IMR-90 (cell line): Measurements from ENCODE around the gene CDH23. TPM values are rescaled to one million over a fixed set of nuclear protein-coding genes. Genes with fewer than 3 reads are reported as not detected.

Experiments used
- ATAC-seq: fragments of 200-7000 bp; cut with Tn5 transposase; 2 replicates; pipeline ENCODE4 v1.9.1; 2020; ENCODE audit warnings: low read depth, mild to moderate bottlenecking, moderate library complexity
- BruUV-seq: library from RNA; stranded (reverse); fragments of 400-500 nt; replicated peaks from 2 replicates; lab custom pipeline; 2021; lab: Mats Ljungman, UMichigan
- CTCF ChIA-PET: fragments of 300-600 bp; formaldehyde crosslinking; extraction: SDS; loops from one replicate; lab custom pipeline; 2021; ENCODE audit warnings: antibody characterized with exemption; lab: Yijun Ruan, JAX
- POLR2A ChIA-PET: fragments of 300-600 bp; sonication (Branson Sonifier 250); formaldehyde crosslinking; loops from one replicate; lab custom pipeline; 2022; ENCODE audit warnings: antibody characterized with exemption; ENCODE audit not compliant: unreplicated experiment; lab: Charles Lee
- DNase-seq: peaks from one replicate; pipeline ENCODE4 v3.0.0; 2013
- H2AFZ ChIP-seq: replicated peaks from 2 replicates; pipeline ENCODE3; 2013; ENCODE audit warnings: low read length, mild to moderate bottlenecking; ENCODE audit not compliant: poor library complexity
- H2AK5ac ChIP-seq: 2 replicates; pipeline ENCODE4 v1.6.1; 2013; ENCODE audit warnings: low read depth, low read length, inconsistent platforms
- H2AK9ac ChIP-seq: replicated peaks from 2 replicates; pipeline ENCODE3; 2013; ENCODE audit warnings: mild to moderate bottlenecking, low read depth, low read length, moderate library complexity; ENCODE audit not compliant: poor library complexity
- H2BK120ac ChIP-seq: 2 replicates; pipeline ENCODE4 v1.6.1; 2013; ENCODE audit warnings: low read depth, low read length, inconsistent platforms
- H2BK15ac ChIP-seq: 3 replicates; pipeline ENCODE4 v1.6.1; 2013; ENCODE audit warnings: low read depth, low read length, inconsistent platforms
- H2BK20ac ChIP-seq: 2 replicates; pipeline ENCODE4 v1.6.1; 2013; ENCODE audit warnings: low read depth, mild to moderate bottlenecking, inconsistent platforms, low read length, moderate library complexity
- H2BK5ac ChIP-seq: 2 replicates; pipeline ENCODE4 v1.6.1; 2013; ENCODE audit warnings: mild to moderate bottlenecking, low read depth, low read length, inconsistent platforms; ENCODE audit not compliant: poor library complexity, severe bottlenecking
- H3K14ac ChIP-seq: replicated peaks from 2 replicates; pipeline ENCODE4 v1.6.1; 2013; ENCODE audit warnings: low read depth, low read length, inconsistent platforms
- H3K18ac ChIP-seq: 2 replicates; pipeline ENCODE4 v1.6.1; 2013; ENCODE audit warnings: low read depth, low read length, control low read depth
- H3K23ac ChIP-seq: 2 replicates; pipeline ENCODE4 v1.6.1; 2013; ENCODE audit warnings: low read depth, low read length, inconsistent platforms
- H3K27ac ChIP-seq: 2 replicates; pipeline ENCODE4 v1.5.1; 2013; ENCODE audit warnings: mild to moderate bottlenecking, control low read depth, low read length; ENCODE audit not compliant: insufficient read depth
- H3K27me3 ChIP-seq: 2 replicates; pipeline ENCODE4 v1.6.1; 2013; ENCODE audit warnings: low read length; ENCODE audit not compliant: control insufficient read depth, insufficient read depth
- H3K36me3 ChIP-seq: 2 replicates; pipeline ENCODE4 v1.6.1; 2013; ENCODE audit warnings: low read length, mixed read lengths; ENCODE audit not compliant: control insufficient read depth, insufficient read depth
- H3K4ac ChIP-seq: 2 replicates; pipeline ENCODE4 v1.6.1; 2013; ENCODE audit warnings: low read depth, low read length, inconsistent platforms
- H3K4me1 ChIP-seq: 2 replicates; pipeline ENCODE4 v1.6.1; 2013; ENCODE audit warnings: low read length, mixed read lengths; ENCODE audit not compliant: control insufficient read depth, insufficient read depth
- H3K4me2 ChIP-seq: 2 replicates; pipeline ENCODE4 v1.6.1; 2013; ENCODE audit warnings: low read depth, mild to moderate bottlenecking, control low read depth, low read length, moderate library complexity
- H3K4me3 ChIP-seq: 2 replicates; pipeline ENCODE4 v1.5.1; 2013; ENCODE audit warnings: low read depth, mild to moderate bottlenecking, control low read depth, low read length, moderate library complexity; ENCODE audit not compliant: insufficient read depth
- H3K56ac ChIP-seq: 2 replicates; pipeline ENCODE4 v1.6.1; 2013; ENCODE audit warnings: low read length, inconsistent platforms; ENCODE audit not compliant: insufficient read depth; ENCODE audit errors: extremely low read depth
- H3K79me1 ChIP-seq, 2 experiments: 2 replicates each; pipeline ENCODE4 v1.6.1; 2013; ENCODE audit warnings: low read length in 2 of 2, inconsistent platforms in 1 of 2, low read depth in 1 of 2
- H3K9ac ChIP-seq: 2 replicates; pipeline ENCODE4 v1.6.1; 2013; ENCODE audit warnings: low read depth, low read length, control low read depth
- H3K9me1 ChIP-seq: 2 replicates; pipeline ENCODE4 v1.6.1; 2013; ENCODE audit warnings: low read length, inconsistent platforms; ENCODE audit not compliant: insufficient read depth
- H3K9me3 ChIP-seq: 2 replicates; pipeline ENCODE4 v1.6.1; 2013; ENCODE audit warnings: low read length; ENCODE audit not compliant: control insufficient read depth, insufficient read depth
- H4K20me1 ChIP-seq: 2 replicates; pipeline ENCODE4 v1.6.1; 2013; ENCODE audit warnings: low read length, inconsistent platforms; ENCODE audit not compliant: insufficient read depth
- H4K5ac ChIP-seq: 2 replicates; pipeline ENCODE4 v1.6.1; 2013; ENCODE audit warnings: mild to moderate bottlenecking, low read depth, low read length, control low read depth
- H4K8ac ChIP-seq, 2 experiments: 2 replicates each; pipeline ENCODE4 v1.6.1; 2013; ENCODE audit warnings: low read depth in 2 of 2, low read length in 2 of 2, control low read depth in 1 of 2, inconsistent platforms in 1 of 2
- H4K91ac ChIP-seq: 2 replicates; pipeline ENCODE4 v1.6.1; 2013; ENCODE audit warnings: low read depth, low read length, inconsistent platforms; ENCODE audit not compliant: insufficient read depth
- BHLHE40 ChIP-seq: fragments of 150-350 bp; IDR thresholded peaks from 2 replicates; pipeline ENCODE4 v1.6.1; 2016; ENCODE audit warnings: mild to moderate bottlenecking, low read depth, low read length
- CHD1 ChIP-seq: IDR thresholded peaks from 2 replicates; pipeline ENCODE4 v1.6.1; 2012; ENCODE audit warnings: low read depth, low read length, improper control_type of control experiment
- ELK1 ChIP-seq: fragments of 150-350 bp; IDR thresholded peaks from 2 replicates; pipeline ENCODE4 v1.6.1; 2016; ENCODE audit warnings: low read depth, mild to moderate bottlenecking, low read length, moderate library complexity, borderline replicate concordance
- MAFK ChIP-seq: IDR thresholded peaks from 2 replicates; pipeline ENCODE4 v1.6.1; 2012; ENCODE audit warnings: low read depth, low read length, improper control_type of control experiment
- MAZ ChIP-seq: IDR thresholded peaks from 2 replicates; pipeline ENCODE4 v1.6.1; 2012; ENCODE audit warnings: low read depth, mild to moderate bottlenecking, low read length, improper control_type of control experiment, moderate library complexity, borderline replicate concordance
- MXI1 ChIP-seq: IDR thresholded peaks from 2 replicates; pipeline ENCODE4 v1.6.1; 2012; ENCODE audit warnings: low read depth, mild to moderate bottlenecking, low read length, moderate library complexity, borderline replicate concordance
- NFE2L2 ChIP-seq: fragments of 150-350 bp; IDR thresholded peaks from 2 replicates; pipeline ENCODE4 v1.6.1; 2016; ENCODE audit warnings: low read depth, mild to moderate bottlenecking, low read length
- RCOR1 ChIP-seq: IDR thresholded peaks from 2 replicates; pipeline ENCODE4 v1.6.1; 2012; ENCODE audit warnings: mild to moderate bottlenecking, low read length, improper control_type of control experiment; ENCODE audit not compliant: insufficient replicate concordance
- SMC3 ChIP-seq: fragments of 150-350 bp; IDR thresholded peaks from 2 replicates; pipeline ENCODE4 v1.6.1; 2016; ENCODE audit warnings: low read depth, mild to moderate bottlenecking, antibody characterized with exemption, low read length, moderate library complexity
- WGBS, 2 experiments: methylation state at CpG; one replicate each; pipeline versions ENCODE4 v1.1.5 to v1.1.7; 2013; ENCODE audit warnings: missing lambda C conversion rate in 2 of 2; ENCODE audit not compliant: insufficient read length in 1 of 2; ENCODE audit errors: extremely low coverage in 2 of 2; 5-methylcytosine and 5-hydroxymethylcytosine counted together
- dilution Hi-C: fragments of 300-500 bp; cut with HindIII; formaldehyde crosslinking; loops from one replicate; pipeline ENCODE4 v1.14.3; 2018; ENCODE audit warnings: low sequenced_read_pairs; ENCODE audit not compliant: unreplicated experiment
- in situ Hi-C: fragments of 300-500 bp; cut with MboI; formaldehyde crosslinking; loops from 3 replicates; pipeline ENCODE4 v1.14.3; 2019; ENCODE audit warnings: low sequenced_read_pairs, inconsistent platforms, mixed read lengths
- intact Hi-C: fragments of 100-400 bp; cut with micrococcal nuclease; formaldehyde crosslinking; loops from 2 replicates; pipeline ENCODE4 v1.10.0; 2022
- polyA plus RNA-seq, 3 experiments: library from polyadenylated mRNA; depleted of rRNA; stranded (reverse); fragments of >200 nt; gene quantifications; 2 replicates each; pipeline ENCODE4 v1.2.3, GENCODE V29; 2012; ENCODE audit warnings: low replicate concordance in 1 of 3
- total RNA-seq: library from RNA; depleted of rRNA; stranded (reverse); fragments of >200 nt; gene quantifications from 2 replicates; pipeline ENCODE4 v1.2.3, GENCODE V29; 2012
- TF ChIP-seq, protein P1 (sequence below): fragments of 150-350 bp; IDR thresholded peaks from 2 replicates; pipeline ENCODE4 v1.6.1; 2017; ENCODE audit warnings: mild to moderate bottlenecking, antibody characterized with exemption, low read length, low read depth

CDH23 gene
- total and polyA plus RNA-seq, 2 of the 4 experiments (the other 2 are of a cell fraction): under 0.01 to 0.03 TPM

DNA sequence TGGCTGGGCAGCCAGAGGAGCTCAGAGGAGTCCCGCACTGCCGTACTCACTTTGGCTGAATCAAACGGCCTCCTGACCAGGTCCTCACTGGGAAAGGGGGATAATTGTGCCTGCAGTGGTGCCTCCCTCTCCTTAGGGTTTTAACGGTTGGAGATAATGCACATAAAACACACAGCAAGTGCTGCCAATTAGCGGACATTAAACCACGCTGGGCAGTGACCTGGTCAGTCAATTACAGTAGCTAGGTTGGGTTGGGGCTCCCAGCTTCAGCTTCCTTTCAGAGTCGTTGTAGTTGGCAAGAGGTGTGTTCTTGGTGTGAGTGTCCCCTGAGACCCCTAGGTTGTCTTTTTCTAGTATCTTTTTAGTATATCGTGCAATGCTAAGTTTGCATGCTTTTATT, 176.2 kb downstream of the CDH23 start:
- no peak overlapping the region for H4K5ac ChIP-seq
- no peaks in the 10 kb centered on the region for H3K9me1 ChIP-seq
- no peaks in the 10 kb centered on the region for H3K79me1 ChIP-seq
- H3K4me3 ChIP-seq: no peak overlapping the region
- H3K14ac ChIP-seq: no peak overlapping the region
- ChIA-PET POLR2A (no interaction called here), CTCF (no interaction called here)
- H3K9me3 ChIP-seq: no peaks in the 10 kb centered on the region
- no peak overlapping the region for H2AK5ac ChIP-seq
- H2AK9ac ChIP-seq: no peak overlapping the region
- TF ChIP-seq SMC3: no peak
- TF ChIP-seq, protein P1, sequence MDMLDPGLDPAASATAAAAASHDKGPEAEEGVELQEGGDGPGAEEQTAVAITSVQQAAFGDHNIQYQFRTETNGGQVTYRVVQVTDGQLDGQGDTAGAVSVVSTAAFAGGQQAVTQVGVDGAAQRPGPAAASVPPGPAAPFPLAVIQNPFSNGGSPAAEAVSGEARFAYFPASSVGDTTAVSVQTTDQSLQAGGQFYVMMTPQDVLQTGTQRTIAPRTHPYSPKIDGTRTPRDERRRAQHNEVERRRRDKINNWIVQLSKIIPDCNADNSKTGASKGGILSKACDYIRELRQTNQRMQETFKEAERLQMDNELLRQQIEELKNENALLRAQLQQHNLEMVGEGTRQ: no peak
- TF ChIP-seq MXI1: no peak
- no peak for TF ChIP-seq BHLHE40
- TF ChIP-seq RCOR1: no peak
- no peak for TF ChIP-seq CHD1
- no peak for TF ChIP-seq MAFK
- TF ChIP-seq MAZ: no peak
- no peak for TF ChIP-seq ELK1
- TF ChIP-seq NFE2L2: no peak
- H4K8ac ChIP-seq: no peak overlapping the region
- no peak overlapping the region for H2BK20ac ChIP-seq
- H3K4me2 ChIP-seq: no peak overlapping the region
- WGBS, 2 experiments: 100% methylated on average over 1 of the region's 8 CpGs; no CpG with 5 or more reads in 1 of the 2 experiments
- no peak overlapping the region for H2BK120ac ChIP-seq
- in situ Hi-C loops: loop anchor here (5.0 kb wide), 1 partner anchor 261 kb away; no protein-coding TSS in a partner anchor
- H3K23ac ChIP-seq: no peak overlapping the region
- peaks cover 40% of the 10 kb centered on the region for H3K27me3 ChIP-seq
- H2AFZ ChIP-seq: no peak overlapping the region
- no peaks in the 10 kb centered on the region for H3K4me1 ChIP-seq
- intact Hi-C loops: no loop called here
- ATAC-seq: no peak
- H3K36me3 ChIP-seq: no peaks in the 10 kb centered on the region
- H3K9ac ChIP-seq: no peak overlapping the region
- H3K56ac ChIP-seq: no peak overlapping the region
- H2BK5ac ChIP-seq: no peak overlapping the region
- no TSS peak for BruUV-seq
- H4K91ac ChIP-seq: no peak overlapping the region
- H3K18ac ChIP-seq: no peak overlapping the region
- DNase-seq: no peak
- H4K20me1 ChIP-seq: no peaks in the 10 kb centered on the region
- dilution Hi-C loops: no loop called here
- no peak overlapping the region for H2BK15ac ChIP-seq
- H3K4ac ChIP-seq: no peak overlapping the region
- no peak overlapping the region for H3K27ac ChIP-seq
